Heart left ventricle (tissue), 13 donors: ENCODE results near the gene EYS.

Source experiments
- POLR2A ChIP-seq, 2 donors: fragments of 450-650 bp; IDR thresholded peaks; one replicate each; pipeline ENCODE4 v1.6.1; 2017; ENCODE audit warnings: antibody characterized with exemption in 2 of 2, mild to moderate bottlenecking in 2 of 2, moderate library complexity in 2 of 2
- TF ChIP-seq, protein P1 (sequence below), 12 donors: fragments of 200-600 bp; sonication (generic) in 4 of 12; IDR thresholded peaks; one replicate each; pipeline versions ENCODE4 v1.5.0 to v1.8.0; 2018 to 2022; ENCODE audit warnings: antibody characterized with exemption in 12 of 12, mild to moderate bottlenecking in 5 of 12
- donor health status: ischemic (EF 13 %, LVEDD 7.1; RV severe dilation, severe dysfunction).
- donor health status: DM: no; HTN: yes; CAD: no.
- donor health status: DM: no; HTN: no; CAD: no.
- donor health status: ischemic (EF 25% LVEDD 6.9; RV normal size, moderate dysfunction).
- donor health status: ischemic (EF 25% LVEDD 5.7; RV mildly dilated, moderate dysfunction).
- donor health status: ischemic (EF 35%, LVEDD 5.7; RV mildly dilated, moderate dysfunction).
- donor health status: nonischemic (EF 11% LVEDD 7.7; RV severe dilation, severe dysfunction).
- donor health status: DM: yes; HTN: yes; CAD: no.
- donor health status: PGD.
- donor health status: ischemic (EF 29% LVEDD 5.4; RV normal size, mild dysfunction).
- donor health status: nonischemic (EF 23%, LVEDD 6.1; RV moderate dilation, normal function).

GRCh38 chr6:65231616-65232015 is 475.4 kb downstream of the EYS start:
- TF ChIP-seq, protein P1, sequence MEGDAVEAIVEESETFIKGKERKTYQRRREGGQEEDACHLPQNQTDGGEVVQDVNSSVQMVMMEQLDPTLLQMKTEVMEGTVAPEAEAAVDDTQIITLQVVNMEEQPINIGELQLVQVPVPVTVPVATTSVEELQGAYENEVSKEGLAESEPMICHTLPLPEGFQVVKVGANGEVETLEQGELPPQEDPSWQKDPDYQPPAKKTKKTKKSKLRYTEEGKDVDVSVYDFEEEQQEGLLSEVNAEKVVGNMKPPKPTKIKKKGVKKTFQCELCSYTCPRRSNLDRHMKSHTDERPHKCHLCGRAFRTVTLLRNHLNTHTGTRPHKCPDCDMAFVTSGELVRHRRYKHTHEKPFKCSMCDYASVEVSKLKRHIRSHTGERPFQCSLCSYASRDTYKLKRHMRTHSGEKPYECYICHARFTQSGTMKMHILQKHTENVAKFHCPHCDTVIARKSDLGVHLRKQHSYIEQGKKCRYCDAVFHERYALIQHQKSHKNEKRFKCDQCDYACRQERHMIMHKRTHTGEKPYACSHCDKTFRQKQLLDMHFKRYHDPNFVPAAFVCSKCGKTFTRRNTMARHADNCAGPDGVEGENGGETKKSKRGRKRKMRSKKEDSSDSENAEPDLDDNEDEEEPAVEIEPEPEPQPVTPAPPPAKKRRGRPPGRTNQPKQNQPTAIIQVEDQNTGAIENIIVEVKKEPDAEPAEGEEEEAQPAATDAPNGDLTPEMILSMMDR (IDR thresholded peaks at IDR 0.05): no peak
- TF ChIP-seq POLR2A (IDR thresholded peaks at IDR 0.05): no peak
